HG03108 (cell line): Measurements from ENCODE around the gene ARHGAP27.

Experiments
- ATAC-seq: cut with Tn5 transposase; IDR thresholded peaks from one replicate; pipeline ENCODE4 v1.9.1; 2021; ENCODE audit warnings: moderate library complexity; ENCODE audit not compliant: unreplicated experiment

ARHGAP27 gene

GRCh38 chr17:45410144-45411091 lies 22.3 kb downstream of the ARHGAP27 start:
- no peak for ATAC-seq

- ATAC-seq: no peak
These were observed 23.0 kb downstream of the ARHGAP27 start for GRCh38 chr17:45409659-45410076.

- ATAC-seq: no peak
These were observed 23.9 kb downstream of the ARHGAP27 start for GRCh38 chr17:45408611-45409421.

DNA sequence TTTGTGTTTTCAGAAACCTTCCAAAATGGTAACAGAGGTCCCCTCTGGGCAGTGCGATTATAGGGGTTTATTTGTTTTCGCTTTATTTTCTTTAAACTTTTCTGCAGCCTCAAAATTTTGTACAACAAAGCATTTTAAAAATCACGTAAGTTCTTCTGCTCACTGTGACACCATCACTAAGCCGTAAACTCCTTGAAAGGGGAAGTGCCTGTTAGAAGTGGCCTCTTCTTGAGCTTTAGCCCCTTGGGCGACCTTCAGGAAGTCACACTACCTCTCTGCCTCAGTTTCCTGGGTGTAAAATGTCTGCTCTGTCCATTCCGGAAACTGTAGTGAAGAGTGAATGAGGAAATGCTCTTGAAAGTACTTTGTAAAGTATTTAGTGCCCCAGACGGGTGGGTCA lies 26.6 kb downstream of the ARHGAP27 start:
- no peak for ATAC-seq

DNA sequence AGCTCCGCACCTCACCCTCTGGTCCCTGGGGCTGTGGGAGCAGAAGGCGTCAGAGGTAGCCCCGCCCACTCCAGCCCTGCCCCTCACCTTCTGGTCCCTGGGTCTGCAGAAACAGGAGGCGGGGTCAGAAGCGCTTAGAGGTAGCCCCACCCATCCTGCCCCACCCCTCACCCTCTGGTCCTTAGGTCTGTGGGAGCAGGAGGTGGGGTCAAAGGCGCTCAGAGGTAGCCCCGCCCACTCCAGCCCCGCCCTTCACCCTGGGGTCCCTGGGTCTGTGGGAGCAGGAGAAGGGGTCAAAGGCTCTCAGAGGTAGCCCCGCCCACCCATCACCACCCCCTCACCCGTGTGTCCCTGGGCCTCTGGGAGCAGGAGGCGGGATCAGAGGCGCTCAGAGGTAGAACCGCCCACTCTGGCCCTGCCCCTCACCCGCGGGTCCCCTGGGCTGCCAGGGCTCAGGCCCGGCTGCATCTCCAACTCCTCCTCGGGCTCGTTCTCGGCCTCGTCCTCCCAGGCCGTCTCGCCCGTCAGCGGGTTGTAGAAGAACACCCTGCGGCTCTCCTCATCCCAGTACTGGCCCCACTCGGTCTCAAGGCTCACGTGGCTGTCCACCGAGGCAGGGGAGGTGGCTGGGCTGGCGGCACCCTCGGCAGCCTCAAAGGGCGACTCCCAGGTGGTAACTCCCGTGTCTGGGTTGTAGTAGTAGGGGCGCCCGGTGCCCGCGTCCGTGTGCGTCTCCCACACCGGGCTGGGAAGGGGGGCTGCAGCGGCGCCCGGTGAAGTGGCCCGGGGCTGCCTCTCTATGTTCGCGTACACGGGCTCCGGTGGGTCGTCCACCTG lies 27.2 kb downstream of the ARHGAP27 start:
- ATAC-seq: no peak

GRCh38 chr17:45404870-45405249 lies 27.8 kb downstream of the ARHGAP27 start:
- no peak for ATAC-seq

DNA sequence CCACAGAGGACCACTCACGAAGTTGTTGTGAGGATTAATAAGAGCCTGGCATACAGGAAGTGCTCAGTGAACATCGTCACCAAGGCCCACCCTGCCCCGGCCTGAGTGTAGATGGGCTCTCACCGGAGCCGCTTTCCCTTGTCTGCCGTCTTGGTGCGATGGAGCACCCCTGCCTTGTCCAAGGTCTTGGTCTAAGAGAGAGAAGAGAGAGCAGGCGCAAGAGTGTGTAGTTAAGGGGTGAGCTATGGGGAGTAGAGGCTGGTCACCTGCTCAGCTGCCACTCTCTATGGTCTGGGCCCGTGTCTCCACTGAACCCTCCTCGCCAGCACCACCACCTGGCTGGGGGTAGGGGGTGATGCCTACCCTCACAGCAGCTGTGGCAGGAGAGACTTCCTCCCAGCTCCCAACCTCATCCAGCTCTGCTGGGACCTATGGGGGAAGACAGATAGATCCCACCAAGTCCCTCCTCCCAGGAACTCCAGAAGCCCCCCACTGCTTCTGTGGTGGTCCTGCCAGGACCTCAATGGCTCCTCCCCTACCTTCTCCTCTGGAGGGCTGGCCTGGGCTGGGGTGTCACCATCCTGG lies 28.7 kb downstream of the ARHGAP27 start:
- no peak for ATAC-seq

DNA sequence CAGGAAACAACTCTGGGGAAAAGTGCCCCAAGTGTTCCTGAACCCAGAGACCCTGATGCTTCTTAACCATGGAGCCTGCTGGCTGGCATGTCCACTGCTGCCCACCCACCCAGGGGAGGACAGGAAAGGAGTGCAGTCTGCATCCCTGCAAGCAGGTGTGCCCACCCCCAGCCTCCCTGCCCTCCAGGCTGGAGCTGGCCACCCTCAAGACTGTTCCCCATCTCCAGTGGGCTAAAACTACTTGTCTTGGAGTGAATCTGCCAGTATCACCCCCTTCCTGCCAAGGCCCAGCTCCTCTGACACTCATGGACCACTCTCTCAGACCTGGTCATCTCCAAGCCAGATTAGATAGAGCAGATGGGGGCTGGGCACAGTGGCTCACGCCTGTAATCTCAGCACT lies 29.8 kb downstream of the ARHGAP27 start:
- ATAC-seq: no peak

- no peak for ATAC-seq
These were observed 33.9 kb downstream of the ARHGAP27 start for GRCh38 chr17:45398800-45399199.

- no peak for ATAC-seq
These were observed 34.9 kb downstream of the ARHGAP27 start for GRCh38 chr17:45397796-45398195.

DNA sequence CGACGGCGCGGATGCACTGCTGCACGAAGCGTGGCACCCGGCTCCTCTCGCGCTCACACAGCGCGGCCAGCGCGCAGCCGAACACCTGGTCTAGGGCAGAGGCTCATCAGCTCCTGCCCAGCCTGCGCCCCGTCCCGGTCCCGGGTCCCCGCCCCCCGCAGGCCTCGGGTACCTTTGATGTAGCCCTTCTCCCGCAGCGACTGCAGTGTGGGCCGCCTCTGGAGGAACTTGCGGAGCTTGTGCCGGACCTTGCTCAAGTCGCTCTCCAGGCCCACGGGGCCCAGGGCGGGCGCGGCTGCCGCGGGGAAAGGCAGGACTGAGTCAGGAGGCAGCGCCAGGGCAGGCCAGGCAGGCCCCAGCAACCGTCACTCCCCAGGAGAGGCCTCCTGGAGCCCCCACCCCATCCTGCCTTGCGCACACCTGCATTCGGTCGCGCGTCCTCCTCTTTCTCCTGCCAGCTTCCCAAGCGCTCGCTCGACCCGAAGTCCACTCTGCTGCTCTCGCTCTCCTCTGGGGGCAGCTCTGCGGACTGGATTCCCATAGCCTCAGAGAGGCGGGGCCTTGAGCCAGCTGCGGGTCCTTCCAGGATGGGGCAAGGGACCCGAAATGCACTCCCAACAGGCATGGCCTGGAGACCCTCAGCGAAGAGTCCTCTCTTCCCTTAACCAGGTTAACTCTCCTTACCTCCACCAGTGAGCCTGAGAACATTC lies 36.0 kb downstream of the ARHGAP27 start:
- ATAC-seq: no peak

GRCh38 chr17:45395569-45396415 lies 36.9 kb downstream of the ARHGAP27 start:
- no peak for ATAC-seq

DNA sequence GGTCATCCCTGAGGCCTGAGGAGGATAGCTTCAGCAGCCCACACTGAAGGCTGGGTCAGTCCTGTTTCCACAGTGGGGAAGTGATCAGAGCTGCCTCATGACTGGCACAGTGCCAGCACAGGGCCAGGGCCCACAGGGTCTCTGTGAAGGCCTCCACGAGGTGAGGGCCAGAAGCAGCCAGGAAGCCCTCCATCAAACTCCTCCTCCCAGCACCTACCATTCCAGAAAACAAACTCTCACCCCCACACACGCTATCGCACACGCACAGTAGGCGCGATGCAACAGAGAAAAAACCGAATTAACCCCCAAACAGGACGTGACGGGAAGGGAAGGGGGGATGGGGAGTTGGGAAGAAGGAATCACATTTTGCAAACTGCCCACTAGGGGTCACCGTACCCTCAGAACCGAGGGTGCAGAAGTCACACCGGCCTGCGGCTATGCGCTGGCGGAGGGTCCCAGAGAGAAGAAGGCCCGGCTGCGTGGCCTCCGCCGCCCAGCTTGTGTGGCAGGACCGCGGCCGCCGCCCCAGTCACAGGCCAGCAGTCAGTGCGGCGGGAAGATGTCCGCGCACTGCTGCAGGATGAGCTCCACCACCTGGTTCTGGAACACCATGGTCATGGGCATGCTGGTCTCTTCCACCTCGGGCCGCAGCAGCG lies 37.6 kb downstream of the ARHGAP27 start:
- no peak for ATAC-seq

GRCh38 chr17:45394564-45394912 lies 38.1 kb downstream of the ARHGAP27 start:
- ATAC-seq: no peak

GRCh38 chr17:45394091-45394490 lies 38.6 kb downstream of the ARHGAP27 start:
- no peak for ATAC-seq

- ATAC-seq: no peak
These were observed 39.3 kb downstream of the ARHGAP27 start for GRCh38 chr17:45393411-45393810.

DNA sequence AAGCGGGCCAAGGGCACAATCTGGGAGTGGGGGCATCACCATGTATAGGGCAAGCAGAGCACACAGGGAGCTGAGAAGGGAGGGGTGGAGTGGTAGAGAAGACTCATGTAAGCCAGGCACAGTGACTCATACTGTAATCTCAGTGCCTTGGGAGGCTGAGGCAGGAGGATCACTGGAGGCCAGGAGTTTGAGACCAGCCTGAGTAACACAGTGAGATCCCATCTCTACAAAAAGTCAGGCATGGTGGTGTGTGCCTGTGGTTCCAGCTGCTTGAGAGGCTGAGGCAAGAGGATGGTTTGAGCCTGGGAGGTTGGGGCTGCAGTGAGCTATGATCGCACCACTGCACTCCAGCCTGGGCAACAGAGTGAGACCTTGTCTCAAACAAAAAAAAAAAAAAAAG lies 40.8 kb downstream of the ARHGAP27 start:
- no peak for ATAC-seq

DNA sequence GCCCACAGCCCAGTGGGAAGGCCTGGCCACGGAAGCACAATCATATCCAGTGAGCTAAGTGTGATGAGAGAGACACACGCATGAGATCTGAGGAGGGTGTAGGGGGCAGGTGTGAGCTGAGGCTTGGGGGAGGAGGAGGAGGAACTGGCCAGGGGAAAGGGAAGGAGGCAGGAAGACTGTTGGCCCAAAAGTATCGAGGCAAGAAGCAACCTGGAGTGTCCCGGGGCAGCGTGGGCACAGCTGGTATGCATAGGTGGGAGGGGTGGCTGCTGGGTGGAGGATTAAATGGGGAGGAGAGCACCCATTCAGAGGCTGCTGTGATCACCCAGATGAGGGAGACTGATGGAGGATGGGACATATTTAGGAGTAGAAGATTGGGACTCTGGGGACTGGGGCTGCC lies 41.4 kb downstream of the ARHGAP27 start:
- no peak for ATAC-seq

GRCh38 chr17:45389354-45389753 lies 43.3 kb downstream of the ARHGAP27 start:
- ATAC-seq: no peak
